Measurements from ENCODE around the gene ZG16.

The ZG16 gene

GRCh38 chr16:29809031-29809747 lies 31.1 kb downstream of the ZG16 start:
- H3K79me2 ChIP-seq (ENCODE audit: insufficient read depth, low read length), result no peaks in the 10 kb centered on the region
- H3K4me3 ChIP-seq (ENCODE audit: low read depth, low read length, poor library complexity, severe bottlenecking), result peak overlapping the region; percentile 68
- H3K27ac ChIP-seq (ENCODE audit: low read depth, low read length, poor library complexity, severe bottlenecking), result no peak overlapping the region

DNA sequence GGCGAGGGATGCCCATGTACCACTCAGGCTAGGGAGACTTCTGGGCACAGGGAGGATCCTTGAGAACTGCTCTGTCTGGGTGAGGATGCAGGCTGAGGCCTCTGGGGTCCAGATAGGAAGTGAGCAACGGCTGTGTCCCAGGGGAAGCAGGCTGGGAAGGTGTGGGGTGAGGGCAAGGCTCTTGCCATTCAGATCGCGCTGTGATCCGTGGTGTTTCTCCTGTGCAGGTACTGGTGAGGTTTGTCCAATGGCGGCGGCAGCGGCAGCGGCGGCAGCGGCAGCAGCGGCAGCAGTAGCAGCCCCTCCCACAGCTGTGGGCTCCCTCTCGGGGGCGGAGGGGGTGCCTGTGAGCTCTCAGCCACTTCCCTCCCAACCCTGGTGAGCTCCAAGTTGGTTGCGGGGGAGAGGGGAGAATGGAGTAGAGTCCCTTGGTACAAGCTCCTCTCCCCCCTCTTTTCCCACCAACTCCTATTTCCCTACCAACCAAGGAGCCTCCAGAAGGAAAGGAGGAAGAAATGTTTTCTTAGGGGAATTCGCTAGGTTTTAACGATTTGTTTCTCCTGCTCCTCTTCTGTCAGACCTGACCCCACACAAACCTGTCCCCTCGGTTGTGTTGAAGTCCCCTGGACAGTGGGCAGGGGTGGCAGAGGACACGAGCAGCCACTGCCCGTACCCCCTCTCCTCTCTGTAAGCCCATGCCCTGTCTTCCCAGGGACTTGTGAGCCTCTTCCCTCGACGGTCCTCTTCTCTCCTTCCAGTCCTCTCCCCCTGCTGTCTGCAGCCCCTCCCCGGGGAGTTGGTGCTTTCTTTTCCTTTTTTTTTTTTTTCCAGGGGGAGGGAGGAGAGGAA lies 32.0 kb downstream of the ZG16 start:
- TF ChIP-seq CTCF (IDR thresholded peaks at IDR 0.05; ENCODE audit: low read length) (no peak), EZH2 (IDR thresholded peaks at IDR 0.05; ENCODE audit: borderline replicate concordance, low read length) (no peak)
- Histone ChIP-seq H3K36me3 (ENCODE audit: insufficient read depth, low read length) (peaks cover 37% of the 10 kb centered on the region), H3K27me3 (ENCODE audit: insufficient read depth, low read length) (no peaks in the 10 kb centered on the region), H3K9me2 (ENCODE audit: low read depth, low read length) (no peaks in the 10 kb centered on the region), H3F3A (ENCODE audit: insufficient read depth, low read length) (no peaks in the 10 kb centered on the region), H3K79me2 (ENCODE audit: insufficient read depth, low read length) (no peaks in the 10 kb centered on the region), H3K4me3 (ENCODE audit: low read depth, low read length, poor library complexity, severe bottlenecking) (peak overlapping the region; percentile 68), H3K9me3 (ENCODE audit: low read length) (no peaks in the 10 kb centered on the region), H3K9ac (ENCODE audit: low read length) (peak overlapping the region; percentile 74; the same call in 1 of the 2 replicates), H3K27ac (ENCODE audit: low read depth, low read length, poor library complexity, severe bottlenecking) (no peak overlapping the region), H2AFZ (ENCODE audit: low read length) (no peak overlapping the region), H3K4me2 (ENCODE audit: low read length) (peak overlapping the region; percentile 81), H4K20me1 (ENCODE audit: insufficient read depth, low read length) (no peaks in the 10 kb centered on the region), H3K4me1 (ENCODE audit: insufficient read depth, low read length, severe bottlenecking) (peaks cover 56% of the 10 kb centered on the region)

More at GRCh38 chr16:29809031-29809747, 31.1 kb downstream of the ZG16 start:
- no peaks in the 10 kb centered on the region for H3F3A ChIP-seq (ENCODE audit: insufficient read depth, low read length)
- no peak overlapping the region for H2AFZ ChIP-seq (ENCODE audit: low read length)
- no peaks in the 10 kb centered on the region for H4K20me1 ChIP-seq (ENCODE audit: insufficient read depth, low read length)
- peaks cover 63% of the 10 kb centered on the region for H3K4me1 ChIP-seq (ENCODE audit: insufficient read depth, low read length, severe bottlenecking)
- H3K9me3 ChIP-seq (ENCODE audit: low read length), result no peaks in the 10 kb centered on the region
- H3K4me2 ChIP-seq (ENCODE audit: low read length), result peak overlapping the region; percentile 81
- TF ChIP-seq CTCF (IDR thresholded peaks at IDR 0.05; ENCODE audit: low read length) (no peak), EZH2 (IDR thresholded peaks at IDR 0.05; ENCODE audit: borderline replicate concordance, low read length) (no peak)
- H3K27me3 ChIP-seq (ENCODE audit: insufficient read depth, low read length), result no peaks in the 10 kb centered on the region
- H3K9ac ChIP-seq (ENCODE audit: low read length), result peak overlapping the region; percentile 74; the same call in 1 of the 2 replicates
- H3K36me3 ChIP-seq (ENCODE audit: insufficient read depth, low read length), result peaks cover 42% of the 10 kb centered on the region
- H3K9me2 ChIP-seq (ENCODE audit: low read depth, low read length), result no peaks in the 10 kb centered on the region

DNA sequence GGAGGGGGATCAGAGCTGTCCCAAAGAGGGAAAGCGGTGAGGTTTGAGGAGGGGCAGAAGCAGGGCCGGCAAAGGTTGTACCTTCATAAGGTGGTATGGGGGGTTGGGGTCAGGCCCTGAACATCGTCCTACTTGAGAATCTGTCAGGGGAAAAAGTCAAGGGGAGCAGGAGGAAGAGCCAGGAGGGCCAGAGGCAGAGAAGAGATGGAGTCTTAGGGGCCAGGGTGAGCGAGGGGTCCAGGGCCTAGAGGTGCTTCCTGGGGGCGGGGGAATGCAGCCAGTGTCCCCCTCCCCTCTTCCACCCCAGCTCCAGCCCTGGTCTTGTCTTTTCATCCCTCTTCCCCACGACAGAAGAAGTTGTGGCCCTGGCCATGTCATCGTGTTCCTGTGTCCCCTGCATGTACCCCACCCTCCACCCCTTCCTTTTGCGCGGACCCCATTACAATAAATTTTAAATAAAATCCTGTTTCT lies 32.7 kb downstream of the ZG16 start:
- H3K79me2 ChIP-seq (ENCODE audit: insufficient read depth, low read length), result no peaks in the 10 kb centered on the region
- no peaks in the 10 kb centered on the region for H3K27me3 ChIP-seq (ENCODE audit: insufficient read depth, low read length)
- peaks cover 36% of the 10 kb centered on the region for H3K36me3 ChIP-seq (ENCODE audit: insufficient read depth, low read length)
- peak overlapping the region; percentile 68 for H3K4me3 ChIP-seq (ENCODE audit: low read depth, low read length, poor library complexity, severe bottlenecking)
- H4K20me1 ChIP-seq (ENCODE audit: insufficient read depth, low read length), result no peaks in the 10 kb centered on the region
- TF ChIP-seq CTCF (IDR thresholded peaks at IDR 0.05; ENCODE audit: low read length) (no peak), EZH2 (IDR thresholded peaks at IDR 0.05; ENCODE audit: borderline replicate concordance, low read length) (no peak)
- H3K9me2 ChIP-seq (ENCODE audit: low read depth, low read length), result no peaks in the 10 kb centered on the region
- peak overlapping the region; percentile 15; the same call in 1 of the 2 replicates for H3K9ac ChIP-seq (ENCODE audit: low read length)
- H3K4me2 ChIP-seq (ENCODE audit: low read length), result peak overlapping the region; percentile 81
- no peak overlapping the region for H3K27ac ChIP-seq (ENCODE audit: low read depth, low read length, poor library complexity, severe bottlenecking)
- H3F3A ChIP-seq (ENCODE audit: insufficient read depth, low read length), result no peaks in the 10 kb centered on the region
- H2AFZ ChIP-seq (ENCODE audit: low read length), result no peak overlapping the region
- H3K9me3 ChIP-seq (ENCODE audit: low read length), result no peaks in the 10 kb centered on the region
- H3K4me1 ChIP-seq (ENCODE audit: insufficient read depth, low read length, severe bottlenecking), result peaks cover 60% of the 10 kb centered on the region

All from OCI-LY1 (cell line).